Subcutaneous adipose tissue (tissue), 4 donors: ENCODE measurements around the gene GNAS. TPM values are rescaled to one million over a fixed set of nuclear protein-coding genes. Genes with fewer than 3 reads are reported as not detected.

Experiments
- CTCF ChIP-seq: fragments of 450-650 bp; IDR thresholded peaks from one replicate; pipeline ENCODE4 v1.5.1; 2016; ENCODE audit warnings: low read depth, mild to moderate bottlenecking, control low read depth, antibody characterized with exemption, moderate library complexity
- total RNA-seq, 4 donors: library from RNA; depleted of rRNA; stranded (reverse); fragments of >200 nt; gene quantifications; one replicate each; pipeline ENCODE4 v1.1.0, GENCODE V29; 2016

Gene GNAS
- total RNA-seq, 4 donors from 2014 or later: 671 to 1,187 (median 863) TPM

GRCh38 chr20:58908941-58909340 is 56.4 kb downstream of the GNAS start:
- no peak for TF ChIP-seq CTCF

- no peak for TF ChIP-seq CTCF
These were observed 57.1 kb downstream of the GNAS start for GRCh38 chr20:58909585-58909984.

DNA sequence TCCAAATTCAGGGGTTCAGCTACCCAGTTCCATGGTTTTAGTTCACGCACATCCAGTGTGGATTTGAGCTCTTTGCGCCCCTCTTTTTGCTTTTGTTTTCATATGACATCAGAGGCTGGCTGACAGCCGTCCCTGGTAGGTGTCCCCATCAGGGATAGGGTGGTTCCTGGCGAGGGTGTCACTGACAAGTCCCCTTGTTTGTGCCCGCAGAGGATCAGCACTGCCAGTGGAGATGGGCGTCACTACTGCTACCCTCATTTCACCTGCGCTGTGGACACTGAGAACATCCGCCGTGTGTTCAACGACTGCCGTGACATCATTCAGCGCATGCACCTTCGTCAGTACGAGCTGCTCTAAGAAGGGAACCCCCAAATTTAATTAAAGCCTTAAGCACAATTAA is 58.0 kb downstream of the GNAS start:
- TF ChIP-seq CTCF: no peak

GRCh38 chr20:58911309-58911708 is 58.8 kb downstream of the GNAS start:
- TF ChIP-seq CTCF: no peak

DNA sequence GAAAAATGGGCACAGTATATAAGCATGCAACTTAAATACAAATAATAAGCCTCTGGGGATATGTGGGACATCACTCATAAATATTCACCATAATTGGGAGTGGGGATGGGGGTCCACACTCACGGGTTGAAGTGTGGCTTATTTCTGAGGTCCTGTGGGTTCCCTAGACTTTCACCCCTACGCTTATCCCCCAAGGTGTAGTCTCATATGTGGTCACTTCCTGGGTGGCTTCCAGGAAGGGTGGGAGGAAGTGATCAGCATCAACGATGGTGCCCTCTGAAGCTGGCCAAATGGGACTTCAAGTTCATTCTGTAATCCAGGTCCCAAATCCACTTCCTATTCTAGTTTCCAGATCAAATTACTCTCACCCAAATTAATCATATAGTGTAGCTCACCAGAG is 59.5 kb downstream of the GNAS start:
- TF ChIP-seq CTCF: no peak

GRCh38 chr20:58913079-58913478 is 60.6 kb downstream of the GNAS start:
- TF ChIP-seq CTCF: no peak

DNA sequence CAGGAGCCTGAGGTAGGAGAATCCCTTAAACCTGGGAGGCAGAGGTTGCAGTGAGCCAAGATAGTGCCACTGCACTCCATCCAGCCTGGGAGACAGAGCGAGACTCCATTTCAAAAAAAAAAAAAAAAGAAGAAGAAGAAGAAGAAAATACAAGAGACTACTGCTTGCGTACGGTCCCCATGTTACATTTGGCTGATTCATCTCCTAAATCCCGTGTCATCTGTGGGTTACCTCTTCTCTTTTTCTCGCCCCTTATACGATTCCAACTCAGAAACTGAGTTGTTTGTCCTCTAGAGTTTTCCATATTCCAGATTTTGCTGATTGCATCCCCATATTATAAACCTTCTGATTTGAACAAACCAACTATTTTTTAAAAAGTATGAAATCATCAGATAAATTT is 66.1 kb downstream of the GNAS start:
- TF ChIP-seq CTCF: no peak
